GM18508 (cell line): ENCODE data around the gene MAPK14.

ENCODE experiments used
- ATAC-seq: cut with Tn5 transposase; IDR thresholded peaks from one replicate; pipeline ENCODE4 v1.9.1; 2021; ENCODE audit warnings: moderate number of reproducible peaks; ENCODE audit not compliant: insufficient read depth, unreplicated experiment

MAPK14 gene

GRCh38 chr6:36098253-36098919, 70.8 kb downstream of the MAPK14 start:
- ATAC-seq: no peak

GRCh38 chr6:36098920-36099647, 71.5 kb downstream of the MAPK14 start:
- ATAC-seq: no peak

- no peak for ATAC-seq
These were observed 72.4 kb downstream of the MAPK14 start for GRCh38 chr6:36099869-36100483.

GRCh38 chr6:36101691-36102090, 74.1 kb downstream of the MAPK14 start:
- ATAC-seq: no peak

- no peak for ATAC-seq
These were observed 75.2 kb downstream of the MAPK14 start for GRCh38 chr6:36102853-36103252.

- no peak for ATAC-seq
These were observed 77.2 kb downstream of the MAPK14 start for GRCh38 chr6:36104836-36105235.

GRCh38 chr6:36109092-36109491, 81.5 kb downstream of the MAPK14 start:
- ATAC-seq: no peak

GRCh38 chr6:36110050-36110449, 82.4 kb downstream of the MAPK14 start:
- no peak for ATAC-seq

GRCh38 chr6:36110863-36111262, 83.3 kb downstream of the MAPK14 start:
- no peak for ATAC-seq

GRCh38 chr6:36111526-36111925, 83.9 kb downstream of the MAPK14 start:
- no peak for ATAC-seq

- ATAC-seq: no peak
These were observed 85.4 kb downstream of the MAPK14 start for GRCh38 chr6:36113049-36113448.

GRCh38 chr6:36113703-36114102, 86.1 kb downstream of the MAPK14 start:
- ATAC-seq: no peak

- no peak for ATAC-seq
These were observed 87.3 kb downstream of the MAPK14 start for GRCh38 chr6:36114798-36115408.

- no peak for ATAC-seq
These were observed 87.8 kb downstream of the MAPK14 start for GRCh38 chr6:36115412-36115811.

GRCh38 chr6:36116066-36116864, 88.7 kb downstream of the MAPK14 start:
- no peak for ATAC-seq

GRCh38 chr6:36116943-36117342, 89.3 kb downstream of the MAPK14 start:
- no peak for ATAC-seq

- no peak for ATAC-seq
These were observed 90.3 kb downstream of the MAPK14 start for GRCh38 chr6:36117658-36118549.

- ATAC-seq: no peak
These were observed 91.0 kb downstream of the MAPK14 start for GRCh38 chr6:36118550-36119107.

- ATAC-seq: no peak
These were observed 91.6 kb downstream of the MAPK14 start for GRCh38 chr6:36119209-36119608.
